A549 treated with RU486 at 1 μM for 4 hours (cell line): ENCODE measurements around the gene LCA5. TPM values are rescaled to one million over a fixed set of nuclear protein-coding genes. Genes with fewer than 3 reads are reported as not detected.

Experiments used
- total RNA-seq: library from RNA; stranded (reverse); fragments of 200-300 nt; extraction: Qiagen RNA extraction; gene quantifications from 5 replicates; pipeline ENCODE4 v1.2.3, GENCODE V29; 2022; ENCODE audit warnings: low read depth

The LCA5 gene
- total RNA-seq: 0.26 to 1.1 TPM (median 1.0 TPM) in 5 replicates

DNA sequence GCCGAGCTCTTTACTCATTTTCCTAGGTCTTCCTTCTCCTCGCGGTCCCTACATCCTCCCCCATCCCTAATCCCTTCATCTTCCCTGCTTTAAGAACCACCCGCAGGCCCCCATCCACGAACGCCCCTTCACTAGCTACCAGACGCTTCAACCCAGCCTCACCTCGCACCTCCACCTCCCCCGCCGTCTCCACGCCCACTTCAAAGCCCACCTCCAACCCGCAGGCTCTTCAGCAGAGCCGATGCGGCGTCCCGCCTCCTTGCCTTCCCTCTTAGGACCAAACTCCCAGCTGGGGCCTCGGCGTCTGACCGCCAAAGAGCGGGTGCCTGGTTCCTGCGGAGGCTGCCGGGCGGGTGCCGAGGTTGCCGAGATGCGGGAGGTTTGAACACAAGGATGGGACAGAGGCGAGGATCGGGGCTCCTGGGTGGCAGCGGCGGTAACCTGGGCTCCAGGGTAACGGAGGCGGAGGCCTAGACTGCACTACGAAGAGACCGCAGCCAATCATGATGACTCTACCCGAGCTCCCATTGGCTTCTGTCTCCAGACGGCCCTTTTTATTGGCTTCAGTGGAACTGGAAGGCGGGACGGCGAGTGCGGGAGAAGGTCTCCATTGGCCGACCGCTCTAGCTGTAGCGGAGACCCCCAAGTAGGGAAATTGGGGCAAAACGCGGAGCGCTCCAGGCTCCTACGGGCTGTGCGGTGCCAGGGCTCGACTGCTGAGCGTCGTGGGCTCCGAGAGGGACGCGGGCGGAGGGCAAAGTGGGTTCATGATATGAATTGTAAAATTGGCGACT is at the start of gene LCA5:
Gene LCA5, minus strand, starts transcription at position 477 of the 794 bp plus-strand sequence. CDS start 18,536 bp downstream, outside the sequence.

Other genes with a start within 250 kb of the LCA5 start
- 0.11 to 0.30 TPM (median 0.29 TPM) in 5 replicates for gene SH3BGRL2, start 93.9 kb upstream of the LCA5 start, total RNA-seq